ENCODE results near the gene AUTS2. TPM values are rescaled to one million over a fixed set of nuclear protein-coding genes. Genes with fewer than 3 reads are reported as not detected.

AUTS2 gene
- total RNA-seq, 1 experiment from 2014 or later: 7.4 TPM

GRCh38 chr7:70193514-70193913 lies 595.2 kb downstream of the AUTS2 start:
- DNase-seq (ENCODE audit: extremely low read depth, low read depth): no peak

DNA sequence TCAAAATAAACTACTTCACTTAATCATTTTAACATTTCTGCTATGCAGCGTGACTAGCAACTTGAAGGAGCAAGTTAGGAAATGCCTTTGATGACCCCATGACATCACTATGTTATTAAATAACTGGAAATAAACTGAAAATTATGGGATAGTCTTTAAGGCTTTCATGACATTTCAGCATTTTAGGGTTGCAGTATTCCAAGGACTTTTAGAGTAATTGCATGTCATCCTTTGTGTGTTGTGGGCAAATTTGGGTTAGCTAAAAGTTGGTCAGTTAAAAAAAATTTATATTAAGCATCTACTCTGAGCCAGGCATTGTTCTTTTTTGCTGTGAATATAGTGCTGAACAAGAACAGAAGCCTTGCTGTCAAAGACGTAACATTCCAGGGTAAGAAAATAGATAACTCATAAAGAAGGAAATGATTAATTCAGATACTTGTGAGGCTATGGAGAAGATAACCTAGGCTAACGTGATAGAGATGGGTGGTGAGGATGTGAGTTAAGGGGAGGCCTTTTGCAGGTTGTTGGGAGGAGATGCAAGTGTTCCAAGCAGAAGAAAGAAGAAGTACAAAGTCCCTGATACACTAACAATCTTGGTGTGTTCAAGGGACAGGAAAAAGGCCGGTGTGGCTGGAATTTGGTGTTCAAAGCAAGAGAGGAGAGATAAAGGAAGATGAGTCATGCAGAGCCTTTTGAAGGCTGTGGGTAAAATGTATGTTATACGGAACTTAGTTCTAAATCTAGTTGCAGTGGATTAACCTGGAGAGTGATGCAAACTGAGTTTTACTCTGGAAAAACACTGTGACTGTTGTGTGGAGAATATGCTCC lies 610.2 kb downstream of the AUTS2 start:
- no peak for DNase-seq (ENCODE audit: extremely low read depth, low read depth)

GRCh38 chr7:70210200-70210935 lies 612.1 kb downstream of the AUTS2 start:
- no peak for DNase-seq (ENCODE audit: extremely low read depth, low read depth)

DNA sequence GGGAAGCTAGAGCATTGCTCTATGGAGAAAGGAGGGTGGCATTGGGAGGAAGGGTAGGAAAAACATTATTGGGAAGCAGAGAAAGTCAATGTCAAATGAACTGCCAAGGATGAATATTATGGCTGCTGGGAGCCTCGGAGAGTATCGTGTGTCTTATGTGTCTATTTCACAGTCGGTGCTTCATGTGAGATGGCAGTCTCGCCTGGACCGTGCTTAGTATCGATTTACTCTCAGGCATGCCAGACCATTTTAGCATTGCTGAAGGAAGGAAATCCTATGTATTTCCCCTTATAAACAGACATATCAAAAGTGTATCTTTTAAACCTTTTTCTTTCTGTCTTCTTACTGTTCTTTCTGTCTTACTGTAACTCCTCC lies 612.6 kb downstream of the AUTS2 start:
- no peak for DNase-seq (ENCODE audit: extremely low read depth, low read depth)

GRCh38 chr7:70212281-70212680 lies 614.0 kb downstream of the AUTS2 start:
- DNase-seq (ENCODE audit: extremely low read depth, low read depth): no peak

- DNase-seq (ENCODE audit: extremely low read depth, low read depth): no peak
Measured at GRCh38 chr7:70214071-70214470, 615.8 kb downstream of the AUTS2 start.

GRCh38 chr7:70215491-70215890 lies 617.2 kb downstream of the AUTS2 start:
- DNase-seq (ENCODE audit: extremely low read depth, low read depth): no peak

DNA sequence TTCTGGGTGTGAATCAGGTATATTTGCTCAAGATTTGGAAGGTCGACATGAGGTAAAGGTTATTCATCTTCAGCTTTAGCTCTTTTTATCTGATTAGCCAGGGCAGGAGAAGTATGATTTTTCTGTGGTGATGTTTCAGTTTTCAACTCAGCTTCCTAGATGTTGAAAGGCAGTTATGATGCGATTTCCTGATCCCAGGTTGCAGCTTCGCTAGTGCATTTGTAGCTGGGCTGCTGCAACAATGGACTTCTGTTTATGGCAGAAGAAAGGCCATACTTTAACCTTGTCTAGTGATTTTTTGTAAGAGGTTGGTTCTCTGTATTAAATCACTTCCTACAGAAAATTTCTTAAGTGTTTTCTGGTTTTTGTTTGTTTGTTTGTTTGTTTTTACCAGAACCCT lies 619.3 kb downstream of the AUTS2 start:
- no peak for DNase-seq (ENCODE audit: extremely low read depth, low read depth)

GRCh38 chr7:70218006-70218405 lies 619.7 kb downstream of the AUTS2 start:
- DNase-seq (ENCODE audit: extremely low read depth, low read depth): no peak

- no peak for DNase-seq (ENCODE audit: extremely low read depth, low read depth)
Measured at GRCh38 chr7:70219061-70219460, 620.8 kb downstream of the AUTS2 start.

- no peak for DNase-seq (ENCODE audit: extremely low read depth, low read depth)
Measured at GRCh38 chr7:70229242-70229641, 631.0 kb downstream of the AUTS2 start.

GRCh38 chr7:70230761-70231160 lies 632.5 kb downstream of the AUTS2 start:
- no peak for DNase-seq (ENCODE audit: extremely low read depth, low read depth)

DNA sequence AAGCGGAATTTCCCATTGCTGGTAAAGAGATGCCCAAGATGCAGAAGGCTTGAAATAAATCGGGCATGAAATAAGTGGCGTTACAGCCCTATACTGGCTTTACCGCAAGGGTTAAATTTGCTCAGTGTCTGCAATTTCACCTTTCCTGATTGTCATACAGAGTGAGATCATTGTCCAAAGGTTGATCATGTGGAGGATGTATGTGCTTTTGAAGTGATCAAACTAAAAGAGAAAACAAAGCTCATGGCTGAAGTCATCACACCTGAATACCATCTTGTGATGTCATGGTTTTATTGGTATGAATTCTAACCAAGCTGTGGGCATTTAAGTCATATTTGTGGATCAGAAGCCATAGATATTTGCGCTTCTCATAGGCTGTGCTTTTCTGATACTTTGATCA lies 635.5 kb downstream of the AUTS2 start:
- no peak for DNase-seq (ENCODE audit: extremely low read depth, low read depth)

DNA sequence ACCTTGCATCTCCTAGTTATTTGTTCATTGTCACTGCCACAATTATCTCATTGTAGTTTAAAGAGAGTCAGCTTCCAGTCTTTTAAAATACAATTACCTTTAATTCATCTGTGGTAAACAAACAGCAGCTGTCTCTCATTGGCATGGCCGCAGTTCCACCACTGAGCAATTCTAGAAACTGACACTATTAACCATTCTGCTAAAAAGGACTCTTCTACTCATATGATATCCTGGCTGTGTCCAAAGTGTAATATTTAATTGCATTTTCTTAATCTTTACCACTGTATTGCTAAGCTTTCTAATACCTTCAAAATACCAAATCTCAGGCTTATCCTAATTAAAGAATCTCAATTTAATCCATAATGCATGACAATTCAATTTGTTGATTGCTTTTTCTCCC lies 639.0 kb downstream of the AUTS2 start:
- DNase-seq (ENCODE audit: extremely low read depth, low read depth): no peak

- no peak for DNase-seq (ENCODE audit: extremely low read depth, low read depth)
Measured at GRCh38 chr7:70237831-70238575, 639.7 kb downstream of the AUTS2 start.

GRCh38 chr7:70239918-70240317 lies 641.6 kb downstream of the AUTS2 start:
- no peak for DNase-seq (ENCODE audit: extremely low read depth, low read depth)

DNA sequence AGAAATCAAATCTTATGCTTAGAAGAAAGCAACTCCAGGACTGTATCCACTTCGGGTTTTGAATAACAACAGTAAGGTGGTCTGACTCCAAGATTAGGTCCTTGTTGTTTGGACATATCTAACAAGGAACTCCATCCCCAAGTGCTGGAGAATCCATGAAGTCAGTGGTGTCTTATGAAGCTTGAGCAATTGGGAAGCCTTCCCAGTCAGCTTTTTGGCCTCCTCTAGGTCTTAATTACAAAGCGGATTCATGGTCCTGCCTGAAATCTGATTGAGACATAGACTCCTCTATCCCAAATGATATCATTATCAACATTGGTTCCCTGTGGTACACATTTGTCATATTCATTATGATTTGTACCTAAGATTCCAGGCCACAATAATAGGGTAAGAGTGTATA lies 642.6 kb downstream of the AUTS2 start:
- no peak for DNase-seq (ENCODE audit: extremely low read depth, low read depth)

DNA sequence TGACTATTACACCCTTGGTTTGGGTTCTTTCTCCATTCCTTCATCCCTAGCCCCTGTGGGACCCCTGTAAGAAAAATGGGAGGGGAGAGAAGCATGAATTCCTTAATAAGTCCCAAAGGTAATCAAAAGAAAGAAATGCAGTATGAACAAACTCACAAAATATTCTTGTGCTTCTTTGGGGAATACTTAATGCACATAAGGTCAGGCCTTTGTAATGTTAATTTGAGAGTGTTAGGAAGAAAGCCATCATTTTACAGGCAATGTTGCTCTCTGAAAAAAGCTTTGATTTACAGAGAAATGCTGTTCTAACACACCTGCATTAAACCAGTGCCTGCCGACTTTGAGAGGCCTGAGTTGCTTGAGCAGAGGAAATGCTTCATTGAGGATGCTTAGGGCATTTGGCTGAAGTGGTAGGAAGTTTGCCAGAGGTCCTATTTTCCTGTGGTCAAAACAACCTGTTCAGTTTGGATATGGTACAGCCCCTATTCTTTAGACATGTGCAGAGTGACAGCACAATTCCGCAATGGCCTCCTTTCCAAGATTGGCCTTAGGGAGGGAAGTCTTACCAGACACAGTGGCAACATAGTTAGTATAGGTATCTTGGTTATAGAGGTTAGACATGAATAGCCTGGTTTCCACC lies 643.4 kb downstream of the AUTS2 start:
- no peak for DNase-seq (ENCODE audit: extremely low read depth, low read depth)

DNA sequence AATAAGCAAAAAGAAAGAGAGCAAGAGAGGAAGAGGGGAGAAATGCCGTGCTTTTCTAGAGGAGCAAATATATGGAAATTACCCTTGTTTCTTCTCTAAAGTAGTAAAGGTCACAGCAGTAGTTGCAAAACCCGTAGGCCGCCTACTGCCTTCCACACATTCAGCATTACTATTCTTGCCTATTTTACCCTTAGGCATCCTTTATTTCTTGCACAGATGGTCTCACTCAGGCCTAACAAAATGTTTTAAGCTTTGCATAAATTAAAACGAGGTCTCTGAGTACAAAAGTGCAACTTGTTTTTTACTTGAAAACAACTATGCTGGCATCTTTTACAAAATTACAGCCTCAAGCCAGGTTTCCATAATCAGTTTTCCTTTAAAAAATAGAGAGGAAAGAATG lies 644.6 kb downstream of the AUTS2 start:
- no peak for DNase-seq (ENCODE audit: extremely low read depth, low read depth)

DNA sequence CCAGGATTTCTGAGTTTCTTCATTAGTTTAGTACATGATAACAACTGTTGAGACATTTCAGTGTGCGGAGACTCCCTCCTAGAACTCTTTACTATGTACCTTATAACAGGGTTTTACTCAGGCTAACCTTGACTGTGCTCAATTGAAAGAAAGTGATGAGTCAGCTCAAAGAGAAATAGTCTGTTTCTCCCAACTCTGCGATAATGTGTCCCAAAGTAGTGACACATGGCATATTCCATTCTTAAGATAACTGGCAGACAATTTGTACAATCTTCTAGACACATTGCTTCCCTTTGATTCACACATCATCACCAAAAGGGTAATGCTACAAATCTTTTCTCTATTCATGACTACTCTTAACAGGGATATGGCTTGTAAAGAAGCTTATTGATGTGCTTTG lies 645.2 kb downstream of the AUTS2 start:
- no peak for DNase-seq (ENCODE audit: extremely low read depth, low read depth)

DNA sequence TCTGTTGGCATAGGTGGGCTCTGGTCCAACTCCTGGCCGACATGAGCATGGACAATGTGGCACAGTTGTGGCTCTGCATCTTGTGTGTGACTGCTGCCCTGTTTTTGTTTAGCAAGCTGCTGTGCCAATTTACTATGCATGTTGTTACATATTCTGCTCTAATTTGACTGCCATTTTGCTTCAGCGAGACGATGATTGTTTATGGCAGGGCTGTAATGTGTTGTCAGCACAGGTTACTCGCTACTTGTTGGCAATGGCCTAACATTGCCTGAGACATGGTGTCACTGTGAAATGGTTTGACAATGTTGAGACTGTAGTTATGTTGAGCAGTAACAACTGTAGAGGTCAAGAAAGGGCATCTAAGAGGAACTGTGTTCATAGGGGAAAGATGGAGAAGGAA lies 659.6 kb downstream of the AUTS2 start:
- DNase-seq (ENCODE audit: extremely low read depth, low read depth): no peak

Measured in NCI-H460 (cell line).